Measurements from ENCODE around the gene TJAP1. TPM values are rescaled to one million over a fixed set of nuclear protein-coding genes. Genes with fewer than 3 reads are reported as not detected.

The TJAP1 gene
- total RNA-seq, 1 donor from 2014 or later = 12.9 TPM

DNA sequence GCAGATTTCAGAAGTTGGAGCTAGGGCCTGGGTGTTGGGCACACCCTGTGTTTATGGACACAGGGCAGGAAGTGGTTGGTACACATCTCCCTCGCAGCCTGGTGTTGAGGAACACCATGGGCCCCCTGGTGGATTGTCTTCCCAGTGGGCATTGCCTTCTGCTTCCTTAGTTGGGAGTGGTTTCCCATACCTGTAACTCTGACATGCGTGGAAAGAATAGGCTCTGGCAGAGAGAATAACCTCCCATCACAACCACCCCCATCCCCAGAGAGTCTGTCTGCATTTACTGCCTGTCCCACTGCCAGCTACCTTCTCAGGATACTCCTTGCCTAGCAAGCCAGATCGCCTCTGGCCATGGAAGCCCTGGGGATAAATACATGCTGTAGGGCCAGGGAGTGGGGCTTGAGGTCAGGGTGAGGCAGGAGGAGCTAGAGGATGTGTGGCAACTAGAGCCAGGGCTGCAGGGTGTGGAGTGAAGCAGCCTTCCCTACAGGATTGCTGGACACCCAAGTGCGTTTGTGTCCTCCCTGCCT, 18.1 kb downstream of the TJAP1 start:
- DNase-seq (ENCODE audit: low spot score) = no peak
- peaks cover 6% of the 10 kb centered on the region for H3K4me1 Mint-ChIP-seq
- H3K27ac Mint-ChIP-seq = peak overlapping the region; percentile 21
- TF ChIP-seq, protein P1, sequence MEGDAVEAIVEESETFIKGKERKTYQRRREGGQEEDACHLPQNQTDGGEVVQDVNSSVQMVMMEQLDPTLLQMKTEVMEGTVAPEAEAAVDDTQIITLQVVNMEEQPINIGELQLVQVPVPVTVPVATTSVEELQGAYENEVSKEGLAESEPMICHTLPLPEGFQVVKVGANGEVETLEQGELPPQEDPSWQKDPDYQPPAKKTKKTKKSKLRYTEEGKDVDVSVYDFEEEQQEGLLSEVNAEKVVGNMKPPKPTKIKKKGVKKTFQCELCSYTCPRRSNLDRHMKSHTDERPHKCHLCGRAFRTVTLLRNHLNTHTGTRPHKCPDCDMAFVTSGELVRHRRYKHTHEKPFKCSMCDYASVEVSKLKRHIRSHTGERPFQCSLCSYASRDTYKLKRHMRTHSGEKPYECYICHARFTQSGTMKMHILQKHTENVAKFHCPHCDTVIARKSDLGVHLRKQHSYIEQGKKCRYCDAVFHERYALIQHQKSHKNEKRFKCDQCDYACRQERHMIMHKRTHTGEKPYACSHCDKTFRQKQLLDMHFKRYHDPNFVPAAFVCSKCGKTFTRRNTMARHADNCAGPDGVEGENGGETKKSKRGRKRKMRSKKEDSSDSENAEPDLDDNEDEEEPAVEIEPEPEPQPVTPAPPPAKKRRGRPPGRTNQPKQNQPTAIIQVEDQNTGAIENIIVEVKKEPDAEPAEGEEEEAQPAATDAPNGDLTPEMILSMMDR (IDR thresholded peaks at IDR 0.05) = peak; percentile 21
- TF ChIP-seq EZH2 (IDR thresholded peaks at IDR 0.05) (no peak), EZH2phosphoT487 (IDR thresholded peaks at IDR 0.05) (no peak)
- H3K27me3 Mint-ChIP-seq (ENCODE audit: insufficient read depth, low read depth) = peaks cover 6% of the 10 kb centered on the region
- no peaks in the 10 kb centered on the region for H3F3A ChIP-seq (ENCODE audit: low read depth)
- H3K79me2 ChIP-seq (ENCODE audit: low read depth) = peaks cover 5% of the 10 kb centered on the region
- peaks cover 5% of the 10 kb centered on the region for H3K36me3 Mint-ChIP-seq
- H3K9me3 ChIP-seq (ENCODE audit: low read depth) = no peaks in the 10 kb centered on the region
- no peak overlapping the region for H3K27ac ChIP-seq
- H4K20me1 ChIP-seq (ENCODE audit: low read depth) = peaks cover 33% of the 10 kb centered on the region
- H3K4me2 ChIP-seq = no peak overlapping the region
- H3K9ac ChIP-seq = no peak overlapping the region
- H3K9me3 Mint-ChIP-seq = no peaks in the 10 kb centered on the region
- no peaks in the 10 kb centered on the region for H3K27me3 ChIP-seq
- H3K36me3 ChIP-seq = no peaks in the 10 kb centered on the region
- no peak overlapping the region for H3K4me3 Mint-ChIP-seq
- H2AFZ ChIP-seq (replicated peaks) = no peak overlapping the region
- peaks cover 6% of the 10 kb centered on the region for H3K4me1 ChIP-seq
- no peak overlapping the region for H3K4me3 ChIP-seq

DNA sequence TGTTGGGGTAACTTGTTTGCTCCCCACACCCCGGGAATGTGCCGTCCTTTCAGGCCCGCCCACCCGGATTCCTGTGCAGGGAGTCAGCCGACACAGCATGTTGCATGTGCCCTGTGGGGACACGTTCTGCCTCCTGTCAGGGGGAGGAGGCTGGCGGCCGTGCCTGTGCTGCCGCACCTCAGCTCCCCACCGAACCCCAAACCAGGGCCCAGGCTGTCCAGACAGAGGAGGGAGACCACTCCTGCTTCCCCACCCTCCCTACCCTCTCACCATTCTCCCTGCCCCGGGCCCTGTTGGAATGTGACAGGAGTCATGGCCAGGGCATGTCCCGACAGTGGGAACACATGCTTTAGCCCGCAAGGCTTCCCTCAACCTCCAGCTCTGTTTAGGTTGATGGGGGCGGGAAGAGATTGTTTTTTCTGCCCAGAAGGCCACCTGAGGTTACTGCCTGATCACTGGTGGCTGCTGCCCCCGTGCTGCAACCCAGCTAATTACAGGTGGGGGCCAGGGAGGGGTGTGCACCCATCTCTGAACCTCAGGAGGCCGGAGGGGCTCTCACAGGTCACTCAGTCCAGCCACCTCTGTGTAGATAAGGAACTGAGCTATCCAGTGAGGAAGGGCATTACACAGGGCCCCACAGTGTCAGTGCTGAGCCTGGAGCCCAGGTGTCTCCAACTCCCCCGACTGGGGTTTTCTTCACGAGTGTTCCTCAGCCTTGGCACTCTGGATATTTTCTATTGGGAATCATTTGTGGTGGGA, 19.2 kb downstream of the TJAP1 start:
- H3K27me3 ChIP-seq = no peaks in the 10 kb centered on the region
- Mint-ChIP-seq H3K9me3 (no peaks in the 10 kb centered on the region), H3K36me3 (peaks cover 10% of the 10 kb centered on the region), H3K27me3 (ENCODE audit: insufficient read depth, low read depth) (peaks cover 6% of the 10 kb centered on the region), H3K27ac (no peak overlapping the region), H3K4me1 (peaks cover 6% of the 10 kb centered on the region), H3K4me3 (no peak overlapping the region)
- no peak overlapping the region for H3K27ac ChIP-seq
- no peaks in the 10 kb centered on the region for H3K36me3 ChIP-seq
- H3F3A ChIP-seq (ENCODE audit: low read depth) = no peaks in the 10 kb centered on the region
- H4K20me1 ChIP-seq (ENCODE audit: low read depth) = peaks cover 33% of the 10 kb centered on the region
- DNase-seq (ENCODE audit: low spot score) = peak; percentile 62
- H3K79me2 ChIP-seq (ENCODE audit: low read depth) = peaks cover 5% of the 10 kb centered on the region
- H3K9ac ChIP-seq = no peak overlapping the region
- no peak overlapping the region for H3K4me2 ChIP-seq
- H3K9me3 ChIP-seq (ENCODE audit: low read depth) = no peaks in the 10 kb centered on the region
- no peak for TF ChIP-seq EZH2 (IDR thresholded peaks at IDR 0.05)
- TF ChIP-seq, protein P1 (IDR thresholded peaks at IDR 0.05) = peak; percentile 61
- no peak overlapping the region for H3K4me3 ChIP-seq
- H3K4me1 ChIP-seq = peaks cover 6% of the 10 kb centered on the region
- H2AFZ ChIP-seq (replicated peaks) = no peak overlapping the region

DNA sequence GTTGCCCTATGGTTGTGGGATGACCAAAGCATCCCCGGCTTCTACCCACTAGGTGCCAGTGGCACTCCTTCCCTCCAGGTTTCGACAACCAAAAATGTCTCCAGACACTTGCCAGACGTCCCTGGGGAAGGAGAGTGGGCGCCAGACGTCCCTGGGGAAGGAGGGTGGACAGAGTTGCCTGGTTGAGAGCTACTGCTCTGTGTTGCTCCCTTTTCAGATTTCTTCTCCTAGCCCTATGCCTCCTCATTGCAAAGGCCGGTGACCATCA, 19.7 kb downstream of the TJAP1 start:
- Histone ChIP-seq H4K20me1 (ENCODE audit: low read depth) (peaks cover 33% of the 10 kb centered on the region), H3K79me2 (ENCODE audit: low read depth) (peaks cover 5% of the 10 kb centered on the region), H3K4me2 (no peak overlapping the region), H3K9me3 (ENCODE audit: low read depth) (no peaks in the 10 kb centered on the region), H2AFZ (replicated peaks) (no peak overlapping the region), H3K36me3 (no peaks in the 10 kb centered on the region), H3K27me3 (no peaks in the 10 kb centered on the region), H3K9ac (no peak overlapping the region), H3K4me1 (peaks cover 6% of the 10 kb centered on the region), H3K27ac (no peak overlapping the region), H3K4me3 (no peak overlapping the region), H3F3A (ENCODE audit: low read depth) (no peaks in the 10 kb centered on the region)
- TF ChIP-seq, protein P1 (IDR thresholded peaks at IDR 0.05) = no peak
- TF ChIP-seq EZH2phosphoT487 (IDR thresholded peaks at IDR 0.05) = no peak
- no peak for TF ChIP-seq EZH2 (IDR thresholded peaks at IDR 0.05)
- Mint-ChIP-seq H3K27me3 (ENCODE audit: insufficient read depth, low read depth) (peaks cover 6% of the 10 kb centered on the region), H3K9me3 (no peaks in the 10 kb centered on the region), H3K36me3 (peaks cover 15% of the 10 kb centered on the region), H3K27ac (no peak overlapping the region), H3K4me3 (no peak overlapping the region), H3K4me1 (peaks cover 6% of the 10 kb centered on the region)
- no peak for DNase-seq (ENCODE audit: low spot score)

Measured in neural progenitor cell (in vitro differentiated cells).